ENCODE measurements around the gene DAND5. TPM values are rescaled to one million over a fixed set of nuclear protein-coding genes. Genes with fewer than 3 reads are reported as not detected.

DAND5 gene
- total and polyA plus RNA-seq, 12 donors, result 0.27 to 2.3 (median 0.92) TPM

DNA sequence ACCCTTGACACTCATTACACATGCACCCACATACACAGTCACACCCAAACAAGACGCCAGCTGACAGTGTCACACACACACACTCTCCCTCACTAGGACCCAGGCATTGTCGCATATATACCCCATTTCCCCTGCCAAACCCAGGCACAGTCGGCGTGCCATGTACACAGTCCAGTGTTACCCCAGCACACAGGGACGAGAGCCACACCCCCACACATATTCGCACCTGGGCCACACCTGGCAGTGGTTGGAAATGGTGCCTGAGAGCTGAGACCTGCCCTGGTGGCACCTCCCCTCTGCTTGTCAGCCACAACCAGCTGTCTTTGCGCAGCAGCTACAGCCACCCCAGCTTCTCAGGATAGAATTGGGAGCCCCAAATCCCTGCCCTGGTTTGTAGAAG lies 34.9 kb downstream of the DAND5 start:
- no peaks in the 10 kb centered on the region for H3K9me3 ChIP-seq (replicated peaks in 1 of 3)
- no peak overlapping the region for H3K27ac ChIP-seq
- peaks cover 0 to 4% of the 10 kb centered on the region in 2 donors for H3K4me1 ChIP-seq (replicated peaks in 1 of 2)
- WGBS, 4 donors, result 89 to 93% (median 91%) methylated on average over 3 to 7 of the region's 7 CpGs
- H3K4me3 ChIP-seq, result no peak overlapping the region
- H3K27me3 ChIP-seq, result no peaks in the 10 kb centered on the region
- DNase-seq, result no peak
- intact Hi-C loops (cut with DNase I), result no loop called here
- TF ChIP-seq, protein P1, sequence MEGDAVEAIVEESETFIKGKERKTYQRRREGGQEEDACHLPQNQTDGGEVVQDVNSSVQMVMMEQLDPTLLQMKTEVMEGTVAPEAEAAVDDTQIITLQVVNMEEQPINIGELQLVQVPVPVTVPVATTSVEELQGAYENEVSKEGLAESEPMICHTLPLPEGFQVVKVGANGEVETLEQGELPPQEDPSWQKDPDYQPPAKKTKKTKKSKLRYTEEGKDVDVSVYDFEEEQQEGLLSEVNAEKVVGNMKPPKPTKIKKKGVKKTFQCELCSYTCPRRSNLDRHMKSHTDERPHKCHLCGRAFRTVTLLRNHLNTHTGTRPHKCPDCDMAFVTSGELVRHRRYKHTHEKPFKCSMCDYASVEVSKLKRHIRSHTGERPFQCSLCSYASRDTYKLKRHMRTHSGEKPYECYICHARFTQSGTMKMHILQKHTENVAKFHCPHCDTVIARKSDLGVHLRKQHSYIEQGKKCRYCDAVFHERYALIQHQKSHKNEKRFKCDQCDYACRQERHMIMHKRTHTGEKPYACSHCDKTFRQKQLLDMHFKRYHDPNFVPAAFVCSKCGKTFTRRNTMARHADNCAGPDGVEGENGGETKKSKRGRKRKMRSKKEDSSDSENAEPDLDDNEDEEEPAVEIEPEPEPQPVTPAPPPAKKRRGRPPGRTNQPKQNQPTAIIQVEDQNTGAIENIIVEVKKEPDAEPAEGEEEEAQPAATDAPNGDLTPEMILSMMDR (IDR thresholded peaks at IDR 0.05), result no peak
- no peak for TF ChIP-seq POLR2A (IDR thresholded peaks at IDR 0.05)
- no peaks in the 10 kb centered on the region for H3K36me3 ChIP-seq (replicated peaks in 1 of 2)

DNA sequence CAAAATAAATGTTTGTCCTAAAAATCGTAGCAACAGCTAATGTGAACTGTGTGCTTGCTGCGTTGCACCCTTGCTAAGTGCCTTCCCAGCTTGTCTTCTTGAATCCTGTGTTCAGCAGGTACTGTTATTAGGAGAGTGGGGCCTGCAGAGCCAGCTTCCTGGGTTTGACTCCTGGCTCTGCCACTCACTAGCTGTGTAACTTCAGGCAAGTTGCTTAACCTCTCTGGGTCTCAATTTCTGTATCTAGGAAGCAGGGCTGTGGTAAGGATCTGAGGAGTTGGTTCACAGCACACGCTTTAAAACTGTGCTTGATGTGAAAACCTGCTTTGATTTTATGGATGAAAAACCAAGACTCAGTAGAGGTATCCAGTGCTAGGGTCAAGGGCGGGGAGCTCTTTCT lies 35.9 kb downstream of the DAND5 start:
- intact Hi-C loops (cut with DNase I), result no loop called here
- no peak overlapping the region for H3K4me3 ChIP-seq
- H3K9me3 ChIP-seq (replicated peaks in 1 of 3), result no peaks in the 10 kb centered on the region
- H3K27ac ChIP-seq, result no peak overlapping the region
- 84 to 93% (median 87%) methylated on average over 4 of the region's 4 CpGs for WGBS, 4 donors
- no peaks in the 10 kb centered on the region for H3K36me3 ChIP-seq (replicated peaks in 1 of 2)
- H3K4me1 ChIP-seq (replicated peaks in 1 of 2), result peaks cover 0 to 10% of the 10 kb centered on the region in 2 donors
- DNase-seq, result no peak
- H3K27me3 ChIP-seq, result no peaks in the 10 kb centered on the region
- TF ChIP-seq, protein P1 (IDR thresholded peaks at IDR 0.05), result no peak
- no peak for TF ChIP-seq POLR2A (IDR thresholded peaks at IDR 0.05)

DNA sequence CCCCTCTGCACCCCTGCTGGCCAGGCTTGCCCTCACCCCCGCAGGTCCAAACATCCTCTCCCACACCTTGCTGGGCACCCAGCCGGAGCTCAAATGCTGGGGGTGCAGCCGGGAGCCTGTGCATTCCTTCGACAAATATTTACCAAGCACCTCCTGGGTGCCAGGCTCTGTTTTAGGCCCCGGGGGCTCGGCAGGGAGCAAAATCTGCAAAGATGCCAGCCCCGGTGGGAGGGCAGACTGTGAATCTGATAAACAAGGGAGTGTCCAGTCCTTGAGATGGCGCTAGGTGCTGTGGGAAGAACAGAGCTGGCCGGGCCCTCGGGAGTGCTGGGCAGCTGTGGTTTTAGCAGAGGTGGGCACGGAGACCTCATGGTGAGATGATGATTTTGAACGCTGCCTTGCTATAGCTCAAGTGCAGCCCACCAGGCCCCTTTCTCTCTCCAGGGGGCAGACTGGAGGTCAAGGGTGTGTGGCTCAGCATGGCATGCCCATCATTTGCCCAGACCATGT lies 36.5 kb downstream of the DAND5 start:
- 65 to 74% (median 71%) methylated on average over 9 to 12 of the region's 12 CpGs for WGBS, 4 donors
- TF ChIP-seq, protein P1 (IDR thresholded peaks at IDR 0.05), result no peak
- DNase-seq, result no peak
- no peaks in the 10 kb centered on the region for H3K27me3 ChIP-seq
- peaks cover 0 to 10% of the 10 kb centered on the region in 2 donors for H3K4me1 ChIP-seq (replicated peaks in 1 of 2)
- no peak overlapping the region for H3K4me3 ChIP-seq
- intact Hi-C loops (cut with DNase I), result no loop called here
- H3K27ac ChIP-seq, result no peak overlapping the region
- H3K36me3 ChIP-seq (replicated peaks in 1 of 2), result no peaks in the 10 kb centered on the region
- H3K9me3 ChIP-seq (replicated peaks in 1 of 3), result no peaks in the 10 kb centered on the region

DNA sequence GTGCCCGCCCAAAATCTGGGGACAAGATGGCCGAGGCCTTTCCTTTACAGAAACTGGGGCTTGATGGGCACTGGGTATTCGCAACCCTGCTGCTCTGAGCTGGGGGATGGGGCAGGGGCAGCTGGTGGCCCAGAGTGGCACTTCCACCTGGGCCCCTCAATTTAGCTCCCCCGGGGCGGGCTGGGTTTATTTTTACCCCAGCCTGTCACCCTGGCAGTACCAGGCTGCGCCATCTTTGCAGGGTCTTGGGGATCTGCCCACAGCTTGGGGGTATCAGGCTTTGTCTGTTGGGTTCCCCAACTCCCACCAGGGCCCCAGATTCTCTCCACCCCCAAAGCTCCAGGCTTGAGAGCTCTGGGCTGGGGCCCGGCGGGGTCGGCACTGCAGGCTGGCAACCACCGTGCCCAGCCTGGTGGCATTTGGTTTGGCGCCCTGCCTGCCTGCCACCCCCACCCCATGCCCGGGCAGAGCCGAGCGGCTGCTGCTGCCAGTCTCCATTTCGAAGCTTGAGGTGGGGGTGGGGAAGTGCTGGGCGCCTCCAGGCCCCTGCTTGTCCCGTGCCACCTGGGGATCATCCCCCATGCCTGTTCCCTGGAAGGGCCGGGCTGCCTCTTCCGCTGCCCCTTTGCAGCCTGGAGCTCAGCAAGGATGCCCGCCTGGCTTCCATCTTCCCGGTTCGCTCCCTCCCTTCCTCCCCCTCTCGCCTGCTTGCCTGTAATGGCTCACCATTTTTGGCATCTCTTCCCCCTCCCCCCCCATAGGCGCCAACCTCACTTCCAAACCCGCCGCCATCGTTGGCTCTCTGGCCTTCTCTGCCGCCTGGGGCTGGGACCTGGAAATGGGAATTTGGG lies 37.3 kb downstream of the DAND5 start:
- TF ChIP-seq, protein P1 (IDR thresholded peaks at IDR 0.05), result no peak
- TF ChIP-seq POLR2A (IDR thresholded peaks at IDR 0.05), result no peak
- intact Hi-C loops (cut with DNase I), result no loop called here
- Histone ChIP-seq H3K27ac (no peak overlapping the region), H3K4me1 (replicated peaks in 1 of 2) (peaks cover 0 to 10% of the 10 kb centered on the region in 2 donors), H3K36me3 (replicated peaks in 1 of 2) (no peaks in the 10 kb centered on the region), H3K27me3 (no peaks in the 10 kb centered on the region), H3K9me3 (replicated peaks in 1 of 3) (no peaks in the 10 kb centered on the region), H3K4me3 (no peak overlapping the region)
- 79 to 90% (median 81%) methylated on average over 19 to 28 of the region's 28 CpGs for WGBS, 4 donors
- no peak for DNase-seq
